Measurements from ENCODE around the gene PARD3.

GRCh38 chr10:34181553-34182300 lies 633.4 kb downstream of the PARD3 start:
- TF ChIP-seq CTCF (IDR thresholded peaks at IDR 0.05) (no peak), POLR2AphosphoS5 (IDR thresholded peaks at IDR 0.05) (no peak)
